ENCODE data around the gene ARFGEF2. TPM values are rescaled to one million over a fixed set of nuclear protein-coding genes. Genes with fewer than 3 reads are reported as not detected.

The ARFGEF2 gene
- polyA plus RNA-seq, 1 donor from 2014 or later: 19.8 TPM

DNA sequence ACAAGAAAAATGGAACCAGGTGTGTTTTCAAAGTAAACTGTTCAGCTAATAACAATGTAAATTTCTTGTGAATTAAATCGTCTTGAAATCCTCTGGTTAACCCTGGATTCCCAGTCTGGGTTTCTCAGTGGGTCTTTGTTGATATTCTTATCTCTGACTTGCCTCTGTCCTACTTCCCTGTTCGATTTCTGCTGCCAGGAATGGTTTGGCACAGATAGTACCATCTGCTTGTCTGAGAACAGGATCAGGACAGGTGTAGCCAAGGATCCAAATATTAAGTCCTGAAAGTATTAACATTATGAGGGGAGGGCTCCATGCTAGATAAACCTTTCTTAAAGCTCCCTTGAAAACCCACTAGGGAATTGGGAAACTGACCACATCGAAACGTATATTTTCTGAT lies 30.1 kb downstream of the ARFGEF2 start:
- Histone ChIP-seq H3K4me3 (ENCODE audit: low read length) (no peak overlapping the region), H3K9me2 (ENCODE audit: insufficient read depth, low read length) (no peaks in the 10 kb centered on the region), H3K4me2 (ENCODE audit: low read length) (no peak overlapping the region), H3K36me3 (ENCODE audit: insufficient read depth, low read length) (peaks cover 7% of the 10 kb centered on the region), H4K20me1 (ENCODE audit: insufficient read depth) (no peaks in the 10 kb centered on the region), H3F3A (ENCODE audit: insufficient read depth, low read length, poor library complexity, severe bottlenecking) (no peaks in the 10 kb centered on the region), H3K9ac (ENCODE audit: low read length) (no peak overlapping the region), H3K79me2 (replicated peaks; ENCODE audit: insufficient read depth, low read length) (no peaks in the 10 kb centered on the region), H3K9me3 (ENCODE audit: low read length) (no peaks in the 10 kb centered on the region), H3K27ac (ENCODE audit: low read length) (no peak overlapping the region), H3K27me3 (ENCODE audit: insufficient read depth, low read depth, low read length) (no peaks in the 10 kb centered on the region), H2AFZ (ENCODE audit: low read depth, low read length) (no peak overlapping the region)
- TF ChIP-seq RAD21 (conservative IDR thresholded peaks at IDR 0.05): no peak
- no peak for TF ChIP-seq SMC3 (conservative IDR thresholded peaks at IDR 0.05; ENCODE audit: poor library complexity)
- no peak for TF ChIP-seq MXI1 (conservative IDR thresholded peaks at IDR 0.05; ENCODE audit: poor library complexity, severe bottlenecking)
- no peak for TF ChIP-seq REST (IDR thresholded peaks at IDR 0.05; ENCODE audit: borderline replicate concordance)
- TF ChIP-seq, protein P1, sequence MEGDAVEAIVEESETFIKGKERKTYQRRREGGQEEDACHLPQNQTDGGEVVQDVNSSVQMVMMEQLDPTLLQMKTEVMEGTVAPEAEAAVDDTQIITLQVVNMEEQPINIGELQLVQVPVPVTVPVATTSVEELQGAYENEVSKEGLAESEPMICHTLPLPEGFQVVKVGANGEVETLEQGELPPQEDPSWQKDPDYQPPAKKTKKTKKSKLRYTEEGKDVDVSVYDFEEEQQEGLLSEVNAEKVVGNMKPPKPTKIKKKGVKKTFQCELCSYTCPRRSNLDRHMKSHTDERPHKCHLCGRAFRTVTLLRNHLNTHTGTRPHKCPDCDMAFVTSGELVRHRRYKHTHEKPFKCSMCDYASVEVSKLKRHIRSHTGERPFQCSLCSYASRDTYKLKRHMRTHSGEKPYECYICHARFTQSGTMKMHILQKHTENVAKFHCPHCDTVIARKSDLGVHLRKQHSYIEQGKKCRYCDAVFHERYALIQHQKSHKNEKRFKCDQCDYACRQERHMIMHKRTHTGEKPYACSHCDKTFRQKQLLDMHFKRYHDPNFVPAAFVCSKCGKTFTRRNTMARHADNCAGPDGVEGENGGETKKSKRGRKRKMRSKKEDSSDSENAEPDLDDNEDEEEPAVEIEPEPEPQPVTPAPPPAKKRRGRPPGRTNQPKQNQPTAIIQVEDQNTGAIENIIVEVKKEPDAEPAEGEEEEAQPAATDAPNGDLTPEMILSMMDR (IDR thresholded peaks at IDR 0.05; ENCODE audit: poor library complexity, severe bottlenecking): no peak
- no peak for TF ChIP-seq POLR2AphosphoS5 (IDR thresholded peaks at IDR 0.05)

GRCh38 chr20:48952656-48953055 lies 31.1 kb downstream of the ARFGEF2 start:
- H3K9me3 ChIP-seq (ENCODE audit: low read length): no peaks in the 10 kb centered on the region
- H3K4me2 ChIP-seq (ENCODE audit: low read length): no peak overlapping the region
- no peak overlapping the region for H2AFZ ChIP-seq (ENCODE audit: low read depth, low read length)

More at GRCh38 chr20:48952656-48953055, 31.1 kb downstream of the ARFGEF2 start:
- Histone ChIP-seq H3K36me3 (ENCODE audit: insufficient read depth, low read length) (peaks cover 7% of the 10 kb centered on the region), H3K9me2 (ENCODE audit: insufficient read depth, low read length) (no peaks in the 10 kb centered on the region), H3K4me3 (ENCODE audit: low read length) (no peak overlapping the region), H3F3A (ENCODE audit: insufficient read depth, low read length, poor library complexity, severe bottlenecking) (no peaks in the 10 kb centered on the region), H3K9ac (ENCODE audit: low read length) (no peak overlapping the region), H3K27me3 (ENCODE audit: insufficient read depth, low read depth, low read length) (no peaks in the 10 kb centered on the region), H4K20me1 (ENCODE audit: insufficient read depth) (no peaks in the 10 kb centered on the region), H3K79me2 (replicated peaks; ENCODE audit: insufficient read depth, low read length) (no peaks in the 10 kb centered on the region), H3K27ac (ENCODE audit: low read length) (no peak overlapping the region)
- no peak for TF ChIP-seq SMC3 (conservative IDR thresholded peaks at IDR 0.05; ENCODE audit: poor library complexity)
- TF ChIP-seq EP300 (conservative IDR thresholded peaks at IDR 0.05; ENCODE audit: poor library complexity, severe bottlenecking): no peak
- TF ChIP-seq EZH2 (IDR thresholded peaks at IDR 0.05; ENCODE audit: borderline replicate concordance, insufficient read depth, low read length, poor library complexity, severe bottlenecking): no peak
- TF ChIP-seq REST (IDR thresholded peaks at IDR 0.05; ENCODE audit: borderline replicate concordance): no peak
- no peak for TF ChIP-seq TAF1 (IDR thresholded peaks at IDR 0.05; ENCODE audit: low read depth)
- no peak for TF ChIP-seq POLR2AphosphoS5 (IDR thresholded peaks at IDR 0.05)
- no peak for TF ChIP-seq MXI1 (conservative IDR thresholded peaks at IDR 0.05; ENCODE audit: poor library complexity, severe bottlenecking)
